BLaER1 treated with 17β-estradiol and CSF1 and Interleukin-3, amounts not matched to agents 10 nM and 100 nM (cell line): ENCODE measurements around the gene TMEM114.
"Not testable (repeated sequence)": the region's sequence is repeated elsewhere in the genome, so short reads cannot be mapped to it uniquely, and the experiment has no call there.

ENCODE experiments used
- H3K27ac ChIP-seq, 11 experiments: shearing (Covaris generic); formaldehyde crosslinking; 2 replicates each; pipeline ENCODE4 v1.8.1; 2022
- H3K27me3 ChIP-seq, 11 experiments: shearing (Covaris generic); formaldehyde crosslinking; 2 replicates each; pipeline ENCODE4 v1.8.1; 2022
- H3K36me3 ChIP-seq, 11 experiments: shearing (Covaris generic); formaldehyde crosslinking; 2 replicates each; pipeline ENCODE4 v1.8.1; 2022
- H3K4me1 ChIP-seq, 10 experiments: shearing (Covaris generic); formaldehyde crosslinking; 2 replicates each; pipeline ENCODE4 v1.8.1; 2022
- H3K4me2 ChIP-seq, 11 experiments: shearing (Covaris generic); formaldehyde crosslinking; 2 replicates each; pipeline ENCODE4 v1.8.1; 2022
- H3K4me3 ChIP-seq, 10 experiments: shearing (Covaris generic); formaldehyde crosslinking; 2 replicates each; pipeline ENCODE4 v1.8.1; 2022
- H3K9ac ChIP-seq, 11 experiments: shearing (Covaris generic); formaldehyde crosslinking; 2 replicates each; pipeline ENCODE4 v1.8.1; 2022
- H3K9me3 ChIP-seq, 11 experiments: shearing (Covaris generic); formaldehyde crosslinking; replicated peaks in 1 of 11; 2 replicates each; pipeline ENCODE4 v1.8.1; 2022
- H4K20me1 ChIP-seq, 11 experiments: shearing (Covaris generic); formaldehyde crosslinking; 2 replicates each; pipeline ENCODE4 v1.8.1; 2022
- Cebpa-rat ChIP-seq, 11 experiments: shearing (Covaris generic); IDR thresholded peaks; 2 replicates each; pipeline ENCODE4 v1.8.1; 2022

TMEM114 gene

DNA sequence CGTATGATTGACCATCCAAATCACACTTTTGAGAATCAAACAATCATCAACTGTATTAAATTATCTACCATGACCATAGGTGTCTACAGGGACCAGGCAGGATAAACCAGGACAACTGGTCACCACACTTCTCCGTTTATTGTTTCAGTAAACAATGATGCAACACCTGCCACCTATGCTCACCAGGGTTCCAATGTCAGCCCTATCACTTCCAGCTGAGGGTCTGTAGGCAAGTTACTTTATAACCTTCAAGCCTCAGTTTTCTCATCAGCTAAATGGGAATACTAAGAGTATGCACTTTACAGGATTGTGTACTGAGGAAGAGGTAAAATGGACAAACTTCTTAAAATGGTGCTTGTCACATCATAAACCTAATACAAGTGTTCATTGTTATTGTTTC is 14.9 kb downstream of the TMEM114 start:
- TF ChIP-seq Cebpa-rat (IDR thresholded peaks at IDR 0.05), result no peak
- Histone ChIP-seq H3K4me1 (peaks cover 16 to 59% (median 32%) of the 10 kb centered on the region in 10 experiments), H3K27me3 (no peaks in the 10 kb centered on the region), H3K4me2 (no peak overlapping the region; a peak in 2 of 22 replicates), H4K20me1 (no peaks in the 10 kb centered on the region), H3K9ac (no peak overlapping the region), H3K4me3 (no peak overlapping the region), H3K9me3 (no peaks in the 10 kb centered on the region), H3K36me3 (no peaks in the 10 kb centered on the region), H3K27ac (no peak overlapping the region)

DNA sequence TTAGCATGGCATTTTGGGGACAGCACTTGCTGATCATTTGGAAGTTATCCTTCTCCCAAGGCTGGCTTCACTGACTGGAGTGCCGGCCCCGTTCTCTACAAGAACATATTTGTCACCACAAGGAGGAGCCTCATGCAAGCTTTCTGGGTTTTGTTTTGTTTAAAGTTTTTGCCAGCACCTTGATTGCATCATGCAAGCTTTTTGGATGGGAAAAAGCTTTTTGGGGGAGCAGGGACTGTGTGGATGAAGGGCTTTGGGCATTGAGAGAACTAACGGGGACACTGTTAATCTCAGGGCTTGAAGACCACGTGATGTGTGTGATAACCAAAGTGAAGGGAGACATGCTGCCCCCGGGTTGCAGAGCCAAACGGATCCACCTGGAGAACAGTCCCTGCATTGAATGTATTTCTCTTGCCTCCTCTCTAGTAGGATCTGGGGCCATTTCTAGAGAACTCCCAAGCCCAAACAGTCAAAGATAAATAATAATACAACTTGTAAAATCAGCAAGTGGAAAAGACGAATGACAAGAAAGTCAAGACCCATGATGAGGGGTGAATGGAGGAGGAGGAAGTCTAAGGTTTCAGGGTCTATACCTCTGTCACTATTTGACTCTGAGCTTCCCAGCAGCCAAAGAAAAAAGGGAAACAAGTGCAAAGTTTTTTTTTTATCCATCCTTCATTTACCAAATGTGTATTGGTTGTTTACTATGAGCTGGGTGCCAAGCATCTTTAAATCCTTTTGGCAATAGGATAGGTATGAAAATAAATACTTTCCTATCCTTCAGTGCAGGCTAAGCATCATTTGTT is 17.2 kb downstream of the TMEM114 start:
- H3K4me3 ChIP-seq, result no peak overlapping the region
- TF ChIP-seq Cebpa-rat (IDR thresholded peaks at IDR 0.05), result peak in 5 of 11 experiments; percentile 14 to 81 (median 30); a peak in 5 of 22 replicates
- H3K4me2 ChIP-seq, result peak overlapping the region in 6 of 11 experiments; percentile 0 to 70 (median 30); a peak in 6 of 22 replicates
- peaks cover 28 to 78% (median 50%) of the 10 kb centered on the region in 10 experiments for H3K4me1 ChIP-seq
- H3K27me3 ChIP-seq, result no peaks in the 10 kb centered on the region
- H4K20me1 ChIP-seq, result no peaks in the 10 kb centered on the region
- H3K9me3 ChIP-seq, result no peaks in the 10 kb centered on the region
- H3K36me3 ChIP-seq, result no peaks in the 10 kb centered on the region
- H3K27ac ChIP-seq, result peak overlapping the region in 2 of 11 experiments; percentile 23 to 56; a peak in 2 of 22 replicates
- no peak overlapping the region for H3K9ac ChIP-seq

- Histone ChIP-seq H3K4me1 (peaks cover 28 to 78% (median 51%) of the 10 kb centered on the region in 10 experiments), H4K20me1 (no peaks in the 10 kb centered on the region), H3K4me3 (no peak overlapping the region), H3K27ac (peak overlapping the region in 3 of 11 experiments; percentile 46 to 59 (median 53); a peak in 4 of 22 replicates), H3K27me3 (no peaks in the 10 kb centered on the region), H3K9me3 (no peaks in the 10 kb centered on the region), H3K9ac (no peak overlapping the region), H3K36me3 (no peaks in the 10 kb centered on the region), H3K4me2 (peak overlapping the region in 8 of 11 experiments; percentile 0 to 70 (median 29); a peak in 9 of 22 replicates)
- TF ChIP-seq Cebpa-rat (IDR thresholded peaks at IDR 0.05), result no peak
These were observed 18.0 kb downstream of the TMEM114 start for GRCh38 chr16:8572063-8572918.

DNA sequence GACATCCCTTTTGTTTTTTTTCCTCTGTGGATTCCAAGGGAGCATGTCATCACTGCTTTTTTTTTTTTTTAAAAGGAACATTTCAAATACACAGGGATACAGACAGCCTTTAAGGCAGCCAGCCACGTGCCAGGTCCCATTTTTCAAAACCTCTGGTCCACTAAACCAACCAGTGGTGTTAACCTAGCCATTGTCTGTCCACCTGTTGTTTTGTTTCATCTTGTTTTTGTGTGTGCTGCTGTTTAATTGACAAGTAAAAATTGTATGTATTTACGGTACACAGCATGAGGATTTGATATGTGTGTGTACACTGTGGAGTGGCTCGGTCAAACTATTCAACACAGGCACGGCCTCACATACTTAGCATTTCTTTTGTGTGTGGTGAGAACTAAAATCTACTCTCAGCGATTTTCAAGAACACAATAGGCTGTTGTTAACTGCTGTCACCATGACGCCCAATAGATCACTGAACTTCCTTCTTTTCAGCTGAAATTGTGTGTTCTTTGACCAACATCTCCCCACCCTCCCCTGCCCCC is 19.2 kb downstream of the TMEM114 start:
- H3K4me1 ChIP-seq, result peaks cover 28 to 68% (median 43%) of the 10 kb centered on the region in 10 experiments
- H3K27me3 ChIP-seq, result no peaks in the 10 kb centered on the region
- H3K4me3 ChIP-seq, result no peak overlapping the region
- H3K27ac ChIP-seq, result peak overlapping the region in 4 of 11 experiments; percentile 6 to 69 (median 64); a peak in 6 of 22 replicates
- peak overlapping the region; percentile 1 to 85 (median 67); a peak in 17 of 22 replicates for H3K4me2 ChIP-seq
- H3K36me3 ChIP-seq, result no peaks in the 10 kb centered on the region
- peak overlapping the region in 1 of 11 experiments; percentile 18; a peak in 2 of 22 replicates for H3K9ac ChIP-seq
- H3K9me3 ChIP-seq, result no peaks in the 10 kb centered on the region
- H4K20me1 ChIP-seq, result no peaks in the 10 kb centered on the region
- TF ChIP-seq Cebpa-rat (IDR thresholded peaks at IDR 0.05), result no peak

- not testable (repeated sequence) for H4K20me1 ChIP-seq, H3K9me3 ChIP-seq, H3K9ac ChIP-seq, H3K36me3 ChIP-seq, H3K27me3 ChIP-seq, H3K4me3 ChIP-seq
- Histone ChIP-seq H3K4me2 (peak overlapping the region in 7 of 11 experiments; percentile 59 to 85 (median 69); a peak in 12 of 22 replicates), H3K4me1 (peaks cover 28 to 63% (median 43%) of the 10 kb centered on the region in 10 experiments), H3K27ac (peak overlapping the region in 1 of 11 experiments; percentile 69; a peak in 1 of 22 replicates)
These were observed 19.9 kb downstream of the TMEM114 start for GRCh38 chr16:8570393-8570792.

DNA sequence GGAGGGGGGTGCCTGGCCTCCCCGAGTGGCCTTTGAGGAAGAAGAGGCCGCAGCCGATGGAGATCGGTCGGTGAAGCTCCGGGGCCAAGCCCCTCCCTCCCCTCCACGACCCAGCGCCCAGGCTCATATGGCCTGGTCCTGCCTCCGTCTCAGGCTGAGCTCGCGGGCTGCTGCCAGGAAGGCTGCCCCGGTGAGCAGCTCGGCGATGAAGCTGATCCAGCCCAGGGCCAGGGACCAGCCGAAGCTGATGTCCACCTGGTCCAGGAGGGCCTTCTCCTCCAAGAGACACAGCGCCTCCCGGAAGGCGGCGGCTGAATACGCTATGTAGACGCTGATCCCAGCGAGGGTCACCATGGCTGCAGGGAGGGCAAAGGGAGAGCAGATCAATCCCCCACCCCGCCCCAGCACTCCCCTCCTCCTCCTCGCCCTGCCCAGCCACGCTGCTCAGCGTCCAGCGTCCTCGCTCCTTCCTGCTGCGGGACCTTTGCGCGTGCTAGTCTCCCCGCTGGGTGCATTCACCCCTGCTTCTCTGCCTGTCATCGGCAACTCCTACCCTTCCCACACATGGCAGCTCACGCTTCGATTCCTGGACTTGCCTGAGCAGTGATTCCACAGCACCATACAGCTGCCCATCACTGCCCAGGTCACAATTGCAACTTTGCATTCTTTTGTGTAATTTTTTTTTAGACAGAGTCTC is 20.5 kb downstream of the TMEM114 start:
- peak overlapping the region; percentile 36 to 85 (median 62) for H3K4me2 ChIP-seq

DNA sequence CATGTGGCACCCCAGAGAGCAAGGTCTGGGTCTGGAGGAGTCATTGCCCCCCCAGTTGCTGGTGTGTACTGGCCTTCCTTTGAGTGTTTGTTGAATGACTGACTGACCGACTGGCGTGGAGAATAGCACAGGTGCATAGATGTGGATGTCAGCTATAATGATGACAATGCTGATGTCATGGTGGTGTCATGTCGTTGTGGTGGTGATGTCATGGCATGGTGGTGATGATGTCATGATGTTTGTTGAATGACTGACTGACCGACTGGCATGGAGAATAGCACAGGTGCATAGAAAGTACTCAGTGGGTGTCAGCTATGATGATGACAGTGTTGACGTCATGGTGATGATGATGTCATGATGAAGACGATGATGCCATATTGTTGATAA is 22.1 kb downstream of the TMEM114 start:
- no peaks in the 10 kb centered on the region for H3K36me3 ChIP-seq
- no peaks in the 10 kb centered on the region for H3K27me3 ChIP-seq
- H3K9ac ChIP-seq, result 0 out of 22 replicates have a peak overlapping the region, but pooled peaks of 1 of the 11 experiments have one; percentile 27
- H3K4me2 ChIP-seq, result peak overlapping the region in 7 of 11 experiments; percentile 17 to 50 (median 41); a peak in 8 of 22 replicates
- H3K9me3 ChIP-seq, result peaks cover 0 to 10% (median 7%) of the 10 kb centered on the region in 11 experiments; a peak in 20 of 22 replicates
- H4K20me1 ChIP-seq, result no peaks in the 10 kb centered on the region; a peak in 1 of 22 replicates
- H3K4me1 ChIP-seq, result peaks cover 27 to 51% (median 37%) of the 10 kb centered on the region in 10 experiments
- peak overlapping the region in 6 of 11 experiments; percentile 18 to 55 (median 36); a peak in 9 of 22 replicates for H3K27ac ChIP-seq
- TF ChIP-seq Cebpa-rat (IDR thresholded peaks at IDR 0.05), result no peak
- no peak overlapping the region for H3K4me3 ChIP-seq

More for the DNA sequence above, 20.5 kb downstream of the TMEM114 start:
- H3K27ac ChIP-seq, result peak overlapping the region in 5 of 11 experiments; percentile 6 to 38 (median 22); a peak in 6 of 22 replicates
- H3K36me3 ChIP-seq, result no peaks in the 10 kb centered on the region
- H3K9me3 ChIP-seq, result no peaks in the 10 kb centered on the region
- H3K4me3 ChIP-seq, result peak overlapping the region in 1 of 10 experiments; percentile 7; a peak in 1 of 20 replicates
- H3K4me1 ChIP-seq, result peaks cover 28 to 58% (median 43%) of the 10 kb centered on the region in 10 experiments
- TF ChIP-seq Cebpa-rat (IDR thresholded peaks at IDR 0.05), result no peak
- no peaks in the 10 kb centered on the region for H3K27me3 ChIP-seq
- peak overlapping the region in 8 of 11 experiments; percentile 7 to 53 (median 26); a peak in 11 of 22 replicates for H3K9ac ChIP-seq
- H4K20me1 ChIP-seq, result no peaks in the 10 kb centered on the region; a peak in 1 of 22 replicates
